GM18873 (cell line): Measurements from ENCODE around the gene LNPEP.

Experiments used
- ATAC-seq: cut with Tn5 transposase; IDR thresholded peaks from one replicate; pipeline ENCODE4 v1.9.1; 2021; ENCODE audit warnings: mild to moderate bottlenecking, moderate library complexity, moderate number of reproducible peaks; ENCODE audit not compliant: unreplicated experiment, low FRiP score

The LNPEP gene

GRCh38 chr5:96994493-96994892 lies 58.6 kb downstream of the LNPEP start:
- ATAC-seq = no peak

- no peak for ATAC-seq
These were observed 59.5 kb downstream of the LNPEP start for GRCh38 chr5:96995419-96995818.

- no peak for ATAC-seq
These were observed 61.5 kb downstream of the LNPEP start for GRCh38 chr5:96997265-96997859.

GRCh38 chr5:96999856-97000255 lies 64.0 kb downstream of the LNPEP start:
- no peak for ATAC-seq

GRCh38 chr5:97000391-97000790 lies 64.5 kb downstream of the LNPEP start:
- ATAC-seq = no peak

GRCh38 chr5:97002983-97003382 lies 67.1 kb downstream of the LNPEP start:
- ATAC-seq = no peak

GRCh38 chr5:97004423-97005060 lies 68.7 kb downstream of the LNPEP start:
- ATAC-seq = no peak

- ATAC-seq = no peak
These were observed 70.7 kb downstream of the LNPEP start for GRCh38 chr5:97006454-97007060.

GRCh38 chr5:97009212-97009898 lies 73.5 kb downstream of the LNPEP start:
- ATAC-seq = no peak

- ATAC-seq = no peak
These were observed 74.0 kb downstream of the LNPEP start for GRCh38 chr5:97009921-97010320.

- no peak for ATAC-seq
These were observed 74.7 kb downstream of the LNPEP start for GRCh38 chr5:97010606-97011005.

GRCh38 chr5:97011567-97011966 lies 75.7 kb downstream of the LNPEP start:
- no peak for ATAC-seq

GRCh38 chr5:97019435-97020117 lies 83.7 kb downstream of the LNPEP start:
- no peak for ATAC-seq

- no peak for ATAC-seq
These were observed 85.5 kb downstream of the LNPEP start for GRCh38 chr5:97021416-97021815.

GRCh38 chr5:97022898-97023297 lies 87.0 kb downstream of the LNPEP start:
- no peak for ATAC-seq

- ATAC-seq = no peak
These were observed 90.8 kb downstream of the LNPEP start for GRCh38 chr5:97026721-97027120.

- ATAC-seq = no peak
These were observed 101.9 kb downstream of the LNPEP start for GRCh38 chr5:97037819-97038218.

- no peak for ATAC-seq
These were observed 105.4 kb downstream of the LNPEP start for GRCh38 chr5:97041239-97041638.

- ATAC-seq = no peak
These were observed 107.1 kb downstream of the LNPEP start for GRCh38 chr5:97042996-97043395.

GRCh38 chr5:97043511-97043910 lies 107.6 kb downstream of the LNPEP start:
- ATAC-seq = no peak

- ATAC-seq = no peak
These were observed 108.2 kb downstream of the LNPEP start for GRCh38 chr5:97044052-97044451.
